AG10803 (cell line): ENCODE results near the gene ST13.

Experiments used
- DNase-seq: peaks from one replicate; pipeline ENCODE4 v3.0.0; 2010; ENCODE audit warnings: low read depth
- H3K4me3 ChIP-seq: 2 replicates; pipeline ENCODE4 v1.5.1; 2011; ENCODE audit warnings: mild to moderate bottlenecking, low read length, control low read depth
- CTCF ChIP-seq: conservative IDR thresholded peaks from 2 replicates; pipeline ENCODE4 v1.5.1; 2011; ENCODE audit warnings: mild to moderate bottlenecking, low read length, control low read depth, inconsistent platforms

The ST13 gene

GRCh38 chr22:40805699-40806203 is 50.7 kb downstream of the ST13 start:
- no peak for DNase-seq
- H3K4me3 ChIP-seq: no peak overlapping the region
- no peak for TF ChIP-seq CTCF

GRCh38 chr22:40805239-40805638 is 51.2 kb downstream of the ST13 start:
- DNase-seq: no peak
- TF ChIP-seq CTCF: no peak
- no peak overlapping the region for H3K4me3 ChIP-seq

DNA sequence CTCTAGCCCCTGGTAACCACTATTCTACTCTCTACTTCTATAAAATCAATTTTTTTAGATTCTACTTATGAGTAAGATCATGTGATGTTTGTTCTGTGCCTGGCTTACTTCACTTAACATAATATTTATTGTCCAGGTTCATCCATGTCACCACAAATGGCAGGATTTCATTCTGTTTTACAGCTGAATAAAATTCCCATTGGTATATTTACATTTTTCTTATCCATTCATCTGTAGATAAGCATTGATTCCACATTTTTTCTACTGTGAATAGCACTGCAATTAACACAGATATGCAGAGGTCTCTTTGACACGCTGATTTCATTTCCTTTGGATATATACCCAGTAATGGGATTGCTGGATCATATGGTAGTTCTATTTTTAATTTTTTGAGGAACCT is 53.1 kb downstream of the ST13 start:
- no peak for DNase-seq
- no peak overlapping the region for H3K4me3 ChIP-seq
- no peak for TF ChIP-seq CTCF

GRCh38 chr22:40799008-40799407 is 57.4 kb downstream of the ST13 start:
- no peak overlapping the region for H3K4me3 ChIP-seq
- no peak for DNase-seq
- no peak for TF ChIP-seq CTCF

GRCh38 chr22:40797427-40797826 is 59.0 kb downstream of the ST13 start:
- no peak overlapping the region for H3K4me3 ChIP-seq
- no peak for TF ChIP-seq CTCF
- no peak for DNase-seq

GRCh38 chr22:40792451-40792850 is 64.0 kb downstream of the ST13 start:
- H3K4me3 ChIP-seq: no peak overlapping the region
- DNase-seq: no peak
- TF ChIP-seq CTCF: no peak

DNA sequence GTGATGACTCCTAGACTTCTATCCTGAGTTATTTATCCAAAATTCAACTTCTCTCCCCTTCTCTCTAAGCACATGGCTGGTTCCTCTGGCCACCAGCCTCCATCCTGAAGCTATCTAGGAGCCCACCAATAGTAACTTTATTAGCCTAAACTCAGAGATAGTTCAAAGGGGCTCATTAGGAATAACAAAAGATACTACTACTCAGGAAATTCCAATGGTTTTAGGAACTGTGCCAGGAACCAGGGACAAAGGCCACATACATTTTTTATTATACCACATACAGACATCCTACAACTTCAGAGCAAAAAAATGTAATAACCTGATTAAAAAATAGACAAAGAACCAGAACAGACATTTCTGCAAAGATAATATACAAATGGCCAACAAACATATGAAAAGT is 65.2 kb downstream of the ST13 start:
- no peak overlapping the region for H3K4me3 ChIP-seq
- no peak for TF ChIP-seq CTCF
- peak; percentile 29 for DNase-seq
